Keratinocyte (primary cell): ENCODE data around the gene ZNF226.
"Not testable (repeated sequence)": the region's sequence is repeated elsewhere in the genome, so short reads cannot be mapped to it uniquely, and the experiment has no call there.

Source experiments
- CTCF ChIP-seq, 3 experiments: IDR thresholded peaks in 1 of 3; conservative IDR thresholded peaks in 1 of 3; optimal IDR thresholded peaks in 1 of 3; 2 replicates in 2 of 3; 3 replicates in 1 of 3; pipeline versions ENCODE3 to v1.5.1; 2011; ENCODE audit warnings: low read length in 3 of 3, mild to moderate bottlenecking in 3 of 3, moderate library complexity in 2 of 3, control low read depth in 1 of 3, inconsistent platforms in 1 of 3; ENCODE audit not compliant: insufficient read depth in 2 of 3; ENCODE audit errors: extremely low read depth in 1 of 3
- EZH2 ChIP-seq: IDR thresholded peaks from one replicate; pipeline ENCODE4 v1.6.1; 2012; ENCODE audit warnings: inconsistent platforms, mild to moderate bottlenecking, low read length, moderate library complexity

GRCh38 chr19:44219926-44220325 is 55.0 kb downstream of the ZNF226 start:
- not testable (repeated sequence) for TF ChIP-seq CTCF (optimal IDR thresholded peaks at IDR 0.05 in 1 of 3, IDR thresholded peaks at IDR 0.05 in 1 of 3, conservative IDR thresholded peaks at IDR 0.05 in 1 of 3; ENCODE audit: extremely low read depth in 1 of 3, insufficient read depth in 2 of 3, low read length in 3 of 3); EZH2
